SHP77 treated with DMSO at 0.1 percent for 48 hours (cell line): Measurements from ENCODE around the gene DNAJC6.
"Not testable (repeated sequence)": the region's sequence is repeated elsewhere in the genome, so short reads cannot be mapped to it uniquely, and the experiment has no call there.

ENCODE experiments used
- DNase-seq: peaks from one replicate; lab custom pipeline; 2025; lab: John Stamatoyannopoulos, UW

Gene DNAJC6

DNA sequence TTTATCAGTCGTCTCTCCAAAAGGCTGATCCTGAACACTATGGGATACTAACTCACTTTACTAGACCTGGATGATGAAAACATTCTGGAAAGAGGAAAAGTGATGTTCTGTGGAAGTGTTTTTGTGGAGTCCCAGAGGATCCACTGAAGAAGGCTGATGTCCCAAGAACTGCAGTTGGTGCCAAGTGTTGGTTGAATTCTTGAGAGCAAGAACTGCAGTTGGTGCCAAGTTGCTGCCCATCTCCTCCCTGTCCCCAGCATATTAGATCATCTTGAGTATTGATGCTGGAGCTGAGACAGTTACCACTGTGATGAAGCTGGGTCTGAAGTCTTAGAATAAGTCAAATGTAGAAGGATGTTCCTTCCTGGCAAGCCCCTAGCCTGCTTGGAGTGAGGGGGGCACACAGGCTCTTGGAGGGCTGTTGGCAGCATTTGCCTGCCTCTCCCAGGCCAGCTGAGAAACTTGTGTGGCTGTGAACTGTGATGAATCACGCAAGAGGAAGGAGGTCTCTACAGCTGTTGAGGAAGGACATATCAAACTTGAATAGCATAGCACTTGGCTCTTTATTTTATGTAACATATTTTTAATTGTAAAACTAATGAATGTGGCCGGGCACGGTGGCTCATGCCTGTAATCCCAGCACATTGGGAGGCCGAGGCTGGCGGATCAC, 48.1 kb downstream of the DNAJC6 start:
- DNase-seq = no peak

DNA sequence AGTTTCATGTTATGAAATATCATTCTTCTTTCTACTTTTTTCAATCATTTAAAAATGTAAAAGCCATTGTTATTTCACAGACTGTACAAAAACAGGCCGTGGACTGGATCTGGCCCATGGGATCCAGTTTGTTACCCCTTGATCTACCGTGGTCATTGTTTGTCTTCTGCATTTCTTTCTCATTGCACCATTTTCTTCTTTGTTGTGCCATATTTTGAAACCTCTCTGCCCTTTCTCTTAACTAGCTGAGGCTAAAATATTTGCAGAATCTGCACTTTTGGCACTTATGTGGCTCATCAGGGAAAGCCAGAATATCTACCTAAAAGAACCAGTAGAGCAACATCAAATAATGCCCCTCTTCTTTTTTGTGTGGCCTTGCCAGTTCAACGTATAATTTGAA, 50.5 kb downstream of the DNAJC6 start:
- no peak for DNase-seq

GRCh38 chr1:65360648-65361047, 51.3 kb downstream of the DNAJC6 start:
- DNase-seq = no peak

- no peak for DNase-seq
Measured at GRCh38 chr1:65362545-65362944, 53.2 kb downstream of the DNAJC6 start.

DNA sequence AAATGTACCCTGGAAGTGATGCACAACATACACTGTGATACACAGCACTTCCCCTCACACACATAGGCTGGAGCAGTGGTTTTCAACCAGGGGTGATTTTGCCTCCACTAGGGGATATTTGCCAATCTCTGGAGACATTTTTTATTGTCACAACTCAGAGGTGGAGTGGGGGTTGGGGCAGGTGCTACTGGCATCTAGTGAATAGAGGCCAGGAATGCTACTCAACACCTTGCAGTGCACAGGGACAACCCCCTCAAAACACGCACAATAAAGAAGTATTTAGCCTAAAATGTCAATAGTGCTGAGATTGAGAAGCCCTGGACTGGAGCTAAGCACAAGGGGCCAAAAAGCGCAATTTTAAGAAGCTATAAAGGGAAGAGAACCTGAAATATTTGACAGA, 54.1 kb downstream of the DNAJC6 start:
- DNase-seq = no peak

GRCh38 chr1:65368403-65368802, 59.1 kb downstream of the DNAJC6 start:
- no peak for DNase-seq

DNA sequence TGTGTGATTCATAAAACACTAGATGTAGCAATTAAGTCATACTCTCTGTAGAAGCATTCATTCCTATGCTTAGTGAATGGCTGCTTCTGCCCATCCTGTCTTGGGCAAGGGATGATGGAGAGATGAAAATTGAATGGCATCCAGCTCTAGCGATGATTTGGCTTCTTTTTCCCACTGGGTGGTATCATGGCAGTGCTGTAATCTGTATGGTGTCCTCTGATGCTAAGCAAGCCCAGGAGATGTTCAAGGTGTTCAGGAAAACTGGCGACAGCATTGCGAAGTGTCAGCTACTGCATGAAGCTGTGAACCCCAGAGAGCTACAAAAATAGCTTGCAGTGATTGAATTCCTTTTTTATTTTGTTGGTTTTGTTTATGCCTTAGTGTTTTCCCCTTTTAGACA, 62.2 kb downstream of the DNAJC6 start:
- no peak for DNase-seq

GRCh38 chr1:65372557-65372956, 63.2 kb downstream of the DNAJC6 start:
- DNase-seq = no peak

DNA sequence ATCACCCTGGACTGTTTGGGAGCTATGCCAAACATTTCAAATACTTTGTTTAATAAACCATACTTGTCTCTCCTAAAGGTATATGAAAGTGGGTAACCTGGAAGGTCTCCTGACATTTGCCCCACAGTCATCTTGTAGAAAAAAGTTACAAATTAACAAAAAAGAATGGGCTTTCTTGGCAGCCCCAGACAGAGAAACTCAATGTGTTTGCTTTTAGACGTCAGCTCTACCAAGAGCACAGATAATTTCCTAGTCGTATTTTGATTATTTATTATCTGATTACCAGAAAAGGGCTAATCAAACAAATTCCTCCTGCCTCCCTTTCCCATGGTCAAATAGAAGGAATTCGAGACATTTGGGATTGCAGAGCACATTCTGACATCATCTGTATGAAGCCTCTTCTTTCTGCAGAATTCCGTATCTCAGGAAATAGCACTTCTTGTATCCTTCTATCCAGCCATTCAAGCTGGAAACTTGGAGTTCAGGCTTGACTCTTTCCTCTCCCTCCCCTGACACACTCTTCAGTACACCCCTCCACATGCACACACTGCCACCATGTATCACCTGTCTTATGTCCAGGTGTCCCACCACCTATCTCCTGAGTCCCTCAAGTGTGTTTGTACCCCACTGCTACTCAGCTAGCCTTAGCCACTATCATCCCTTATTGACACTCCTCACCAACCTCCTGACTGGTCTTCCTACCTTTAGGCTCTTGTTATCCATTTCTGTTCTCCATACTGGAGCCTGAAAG, 68.3 kb downstream of the DNAJC6 start:
- no peak for DNase-seq

DNA sequence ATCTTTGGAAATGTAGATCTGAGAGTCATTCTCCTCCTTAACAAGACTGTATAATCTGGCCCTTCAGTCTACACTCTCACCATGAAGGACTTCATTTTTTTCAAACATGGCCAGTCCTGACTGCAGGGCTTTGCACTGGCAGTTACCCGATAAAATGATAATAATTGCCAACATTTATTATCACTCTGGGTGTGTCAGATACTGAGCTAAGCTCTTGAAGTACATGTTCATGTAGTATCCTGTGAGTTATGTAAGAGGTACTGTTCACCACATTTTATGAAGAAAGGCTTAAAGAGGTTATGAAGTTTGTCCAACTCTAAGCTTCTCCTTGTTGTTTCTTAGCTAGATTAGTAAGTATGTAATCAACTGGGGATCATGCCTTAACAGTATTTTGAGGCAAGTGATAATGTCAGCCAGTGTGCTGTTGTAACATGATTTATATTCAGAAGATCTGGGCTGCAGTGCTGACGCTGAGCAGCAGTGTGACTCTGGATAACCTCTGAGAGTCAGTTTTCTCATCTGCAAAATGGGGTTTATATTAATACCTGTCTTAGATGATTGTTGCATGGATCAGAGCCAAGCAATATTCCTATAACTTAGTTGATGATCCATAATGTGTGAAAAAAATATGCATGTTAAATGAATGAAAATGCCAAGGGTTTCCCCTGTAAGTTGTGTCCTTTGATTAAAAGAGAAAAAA, 69.1 kb downstream of the DNAJC6 start:
- no peak for DNase-seq

GRCh38 chr1:65384426-65384825, 75.1 kb downstream of the DNAJC6 start:
- DNase-seq = not testable (repeated sequence)

DNA sequence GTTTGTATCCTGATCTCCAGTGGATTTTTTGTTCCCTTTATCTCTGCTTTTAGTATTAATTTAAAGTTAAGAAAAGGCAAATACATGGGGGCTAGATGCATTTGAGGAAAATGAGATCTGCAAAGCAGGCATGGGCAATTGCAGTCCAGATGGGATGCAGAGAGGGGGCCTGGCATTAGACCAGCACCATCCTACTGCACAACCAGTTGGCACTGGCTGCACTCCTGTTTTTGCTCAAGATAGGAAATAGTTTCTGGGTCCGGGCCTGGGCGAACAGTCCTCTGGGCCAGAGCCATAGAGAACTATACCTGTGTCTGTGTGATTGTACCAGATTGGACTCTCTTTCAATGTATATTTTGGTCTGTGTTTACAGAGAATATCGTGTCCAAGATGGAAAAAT, 77.1 kb downstream of the DNAJC6 start:
- DNase-seq = no peak

GRCh38 chr1:65387821-65388220, 78.5 kb downstream of the DNAJC6 start:
- no peak for DNase-seq

DNA sequence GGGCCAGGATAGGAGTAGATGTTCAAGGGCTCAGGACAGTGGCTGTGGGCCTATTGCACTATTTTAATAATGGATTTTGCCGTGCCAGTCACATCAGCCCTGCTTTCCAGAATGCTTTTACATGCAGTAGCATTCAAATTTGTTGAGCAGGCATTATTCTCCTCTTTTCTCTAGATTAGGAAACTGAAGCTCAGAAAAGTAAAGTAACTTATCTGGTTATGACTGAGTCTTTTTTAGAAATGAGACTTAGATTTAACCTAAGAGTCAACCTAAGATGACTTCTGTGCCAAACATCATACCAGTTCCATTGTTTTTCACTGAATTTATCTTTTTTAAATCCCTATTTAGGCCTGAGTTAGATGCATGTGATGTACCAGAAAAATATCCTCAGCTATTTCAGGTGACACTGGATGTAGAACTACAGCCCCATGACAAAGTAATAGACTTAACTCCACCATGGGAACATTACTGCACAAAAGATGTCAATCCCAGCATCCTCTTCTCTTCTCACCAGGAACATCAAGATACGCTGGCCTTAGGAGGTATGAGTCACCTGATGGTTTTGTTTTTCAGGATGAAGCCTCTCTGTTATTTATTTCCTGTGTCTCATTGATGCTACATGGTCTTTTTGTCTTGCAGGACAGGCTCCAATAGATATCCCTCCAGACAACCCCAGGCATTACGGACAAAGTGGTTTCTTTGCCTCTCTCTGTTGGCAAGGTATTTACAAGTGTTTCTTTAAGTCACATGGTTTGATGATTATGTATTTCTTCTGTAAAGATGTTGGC, 79.8 kb downstream of the DNAJC6 start:
- DNase-seq = no peak

DNA sequence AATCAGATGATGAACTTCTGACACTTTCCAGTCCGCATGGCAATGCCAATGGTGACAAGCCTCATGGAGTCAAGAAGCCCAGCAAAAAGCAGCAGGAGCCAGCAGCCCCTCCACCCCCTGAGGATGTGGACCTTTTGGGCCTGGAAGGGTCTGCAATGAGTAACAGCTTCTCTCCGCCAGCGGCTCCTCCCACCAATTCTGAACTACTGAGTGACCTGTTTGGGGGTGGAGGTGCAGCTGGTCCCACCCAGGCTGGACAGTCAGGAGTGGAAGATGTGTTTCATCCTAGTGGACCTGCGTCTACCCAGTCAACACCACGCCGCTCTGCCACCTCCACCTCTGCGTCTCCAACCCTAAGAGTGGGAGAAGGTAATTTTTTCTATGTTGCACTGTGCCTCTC, 83.2 kb downstream of the DNAJC6 start:
- DNase-seq = no peak

DNA sequence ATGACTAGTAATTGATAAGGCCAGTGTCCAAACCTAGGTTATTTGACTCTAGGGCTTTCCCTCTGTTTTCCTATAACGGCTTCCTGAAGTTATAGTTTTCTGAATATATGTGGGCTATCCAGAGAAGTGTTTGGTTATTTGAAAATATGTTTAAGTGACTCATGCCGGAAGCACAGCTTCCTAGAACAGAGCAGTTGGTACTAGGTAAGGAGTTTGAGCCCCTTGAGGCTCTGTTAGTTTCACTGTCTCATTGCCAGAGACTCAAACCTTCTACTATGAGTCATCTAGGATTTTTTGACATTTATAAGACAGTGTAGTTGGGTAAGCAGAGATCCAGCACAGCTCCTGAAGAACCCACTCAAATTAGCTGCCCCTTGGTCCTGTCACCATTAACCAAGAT, 84.0 kb downstream of the DNAJC6 start:
- no peak for DNase-seq

- DNase-seq = no peak
Measured at GRCh38 chr1:65393928-65394327, 84.6 kb downstream of the DNAJC6 start.

- no peak for DNase-seq
Measured at GRCh38 chr1:65395887-65396612, 86.7 kb downstream of the DNAJC6 start.

DNA sequence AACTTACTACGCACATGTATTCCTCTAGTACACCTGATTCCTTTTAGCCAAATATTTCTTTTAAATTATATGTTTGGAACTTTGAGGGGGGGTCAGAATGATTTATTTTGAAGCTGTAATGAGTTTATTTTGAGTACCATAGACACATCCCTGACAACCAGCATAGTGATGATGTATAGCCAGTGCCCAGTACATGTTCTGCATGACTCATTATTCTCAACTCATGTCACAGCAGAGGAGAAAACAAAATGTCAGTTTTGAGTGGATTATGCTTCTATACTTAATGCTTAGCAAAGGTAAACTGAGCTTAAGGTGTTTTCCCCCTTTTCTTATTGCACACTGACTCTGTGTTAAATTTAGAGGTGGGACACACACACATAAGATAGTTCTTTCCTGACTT, 88.7 kb downstream of the DNAJC6 start:
- no peak for DNase-seq

DNA sequence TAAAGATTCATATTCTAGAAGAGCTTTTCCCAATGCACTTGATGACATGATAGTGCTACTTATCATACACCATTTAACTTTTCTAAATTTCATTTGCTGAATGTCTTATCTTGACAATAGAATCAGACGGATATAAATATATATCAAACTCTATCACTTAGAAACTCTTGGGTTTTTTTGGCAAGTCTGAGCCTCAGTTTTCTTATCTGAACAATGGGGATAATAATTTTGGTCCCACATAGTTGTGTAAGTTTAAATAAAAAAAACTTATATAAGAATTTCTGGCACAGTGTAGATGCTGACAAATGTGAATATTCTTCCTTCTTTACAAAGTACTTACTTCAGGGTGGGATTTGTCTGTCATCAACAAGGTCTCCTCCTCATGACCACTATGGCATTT, 89.7 kb downstream of the DNAJC6 start:
- DNase-seq = no peak

DNA sequence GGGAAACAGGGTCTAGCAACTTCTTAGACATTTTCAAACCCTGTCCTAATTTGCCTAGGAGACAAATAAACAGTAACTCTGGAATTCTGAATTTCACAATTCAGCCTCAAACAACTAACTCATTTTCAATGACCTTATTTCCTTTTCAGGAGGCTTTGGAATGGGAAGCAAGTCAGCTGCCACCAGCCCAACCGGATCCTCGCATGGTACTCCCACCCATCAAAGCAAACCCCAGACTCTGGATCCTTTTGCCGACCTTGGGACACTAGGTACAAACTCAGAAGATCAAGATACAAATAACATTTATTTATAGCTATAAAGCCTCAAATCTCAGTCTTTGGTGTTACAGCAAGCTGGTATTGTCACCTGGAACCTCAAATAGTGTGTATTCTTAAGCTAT, 92.3 kb downstream of the DNAJC6 start:
- no peak for DNase-seq

DNA sequence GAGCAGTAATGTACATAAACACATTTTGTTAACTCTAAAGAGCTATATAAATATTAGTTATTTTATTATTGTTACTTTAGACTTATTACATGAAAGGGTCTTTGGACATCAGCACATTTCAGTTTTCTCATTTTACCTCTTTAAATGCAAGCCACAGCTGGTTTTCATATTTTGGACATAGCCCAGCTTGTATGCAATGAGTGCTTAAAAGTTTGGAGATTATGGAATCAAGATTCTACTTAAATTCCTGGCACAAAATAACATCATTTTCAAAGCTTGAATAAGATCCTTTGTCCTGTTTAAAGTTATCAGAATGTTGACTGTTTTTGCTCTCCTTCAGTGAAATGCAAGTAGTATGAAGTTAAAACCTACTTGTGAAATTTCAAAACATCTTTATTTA, 95.6 kb downstream of the DNAJC6 start:
- DNase-seq = no peak
